ENCODE results near the gene CNTNAP2. TPM values are rescaled to one million over a fixed set of nuclear protein-coding genes. Genes with fewer than 3 reads are reported as not detected.
"Not testable (repeated sequence)": the region's sequence is repeated elsewhere in the genome, so short reads cannot be mapped to it uniquely, and the experiment has no call there.

The CNTNAP2 gene
- total RNA-seq, 1 experiment from 2014 or later = 0.07 TPM

- no peak for DNase-seq (ENCODE audit: low spot score)
Observed at GRCh38 chr7:147640821-147641220, 1524.2 kb downstream of the CNTNAP2 start.

- DNase-seq (ENCODE audit: low spot score) = no peak
Observed at GRCh38 chr7:147646568-147646967, 1530.0 kb downstream of the CNTNAP2 start.

- no peak for DNase-seq (ENCODE audit: low spot score)
Observed at GRCh38 chr7:147650991-147651390, 1534.4 kb downstream of the CNTNAP2 start.

- DNase-seq (ENCODE audit: low spot score) = no peak
Observed at GRCh38 chr7:147651601-147652000, 1535.0 kb downstream of the CNTNAP2 start.

GRCh38 chr7:147653456-147653855 is 1536.9 kb downstream of the CNTNAP2 start:
- no peak for DNase-seq (ENCODE audit: low spot score)

GRCh38 chr7:147658392-147658967 is 1541.9 kb downstream of the CNTNAP2 start:
- DNase-seq (ENCODE audit: low spot score) = no peak

- DNase-seq (ENCODE audit: low spot score) = no peak
Observed at GRCh38 chr7:147659036-147659995, 1542.7 kb downstream of the CNTNAP2 start.

GRCh38 chr7:147664541-147664940 is 1547.9 kb downstream of the CNTNAP2 start:
- no peak for DNase-seq (ENCODE audit: low spot score)

- DNase-seq (ENCODE audit: low spot score) = no peak
Observed at GRCh38 chr7:147670759-147671158, 1554.2 kb downstream of the CNTNAP2 start.

- DNase-seq (ENCODE audit: low spot score) = no peak
Observed at GRCh38 chr7:147674705-147675104, 1558.1 kb downstream of the CNTNAP2 start.

GRCh38 chr7:147678943-147679342 is 1562.3 kb downstream of the CNTNAP2 start:
- DNase-seq (ENCODE audit: low spot score) = no peak

- DNase-seq (ENCODE audit: low spot score) = no peak
Observed at GRCh38 chr7:147681530-147681929, 1564.9 kb downstream of the CNTNAP2 start.

- no peak for DNase-seq (ENCODE audit: low spot score)
Observed at GRCh38 chr7:147700702-147701101, 1584.1 kb downstream of the CNTNAP2 start.

GRCh38 chr7:147707926-147708325 is 1591.3 kb downstream of the CNTNAP2 start:
- DNase-seq (ENCODE audit: low spot score) = no peak

GRCh38 chr7:147708871-147709270 is 1592.3 kb downstream of the CNTNAP2 start:
- no peak for DNase-seq (ENCODE audit: low spot score)

- DNase-seq (ENCODE audit: low spot score) = no peak
Observed at GRCh38 chr7:147711447-147711846, 1594.8 kb downstream of the CNTNAP2 start.

- DNase-seq (ENCODE audit: low spot score) = no peak
Observed at GRCh38 chr7:147721962-147722830, 1605.6 kb downstream of the CNTNAP2 start.

- DNase-seq (ENCODE audit: low spot score) = no peak
Observed at GRCh38 chr7:147723536-147723935, 1606.9 kb downstream of the CNTNAP2 start.

- DNase-seq (ENCODE audit: low spot score) = no peak
Observed at GRCh38 chr7:147731311-147731710, 1614.7 kb downstream of the CNTNAP2 start.

GRCh38 chr7:147737559-147738214 is 1621.1 kb downstream of the CNTNAP2 start:
- not testable (repeated sequence) for DNase-seq (ENCODE audit: low spot score)

- no peak for DNase-seq (ENCODE audit: low spot score)
Observed at GRCh38 chr7:147742301-147742700, 1625.7 kb downstream of the CNTNAP2 start.

- DNase-seq (ENCODE audit: low spot score) = no peak
Observed at GRCh38 chr7:147756300-147756699, 1639.7 kb downstream of the CNTNAP2 start.

Measured in A172 (cell line).